Transverse colon (tissue), 4 donors: ENCODE measurements around the gene SPTBN2. TPM values are rescaled to one million over a fixed set of nuclear protein-coding genes. Genes with fewer than 3 reads are reported as not detected.
A peak's percentile ranks its signal among the peaks of the same experiment; 100 is the strongest.

Source experiments
- DNase-seq: peaks from one replicate; pipeline ENCODE4 v3.0.0-alpha.2; 2019
- H3K27ac ChIP-seq, 4 donors: fragments of 200-600 bp; sonication (generic); 2 replicates each; pipeline ENCODE4 v1.5.1; 2016 to 2018; ENCODE audit warnings: inconsistent platforms in 4 of 4
- H3K27me3 ChIP-seq: fragments of 200-600 bp; sonication (generic); 2 replicates; pipeline ENCODE4 v1.5.1; 2017; ENCODE audit warnings: inconsistent platforms
- H3K36me3 ChIP-seq, 4 donors: fragments of 200-600 bp; sonication (generic); 2 replicates each; pipeline ENCODE4 v1.5.1; 2017 to 2019; ENCODE audit warnings: inconsistent platforms in 4 of 4
- H3K4me1 ChIP-seq, 4 donors: fragments of 200-600 bp; sonication (generic); 2 replicates each; pipeline ENCODE4 v1.5.1; 2017 to 2020; ENCODE audit warnings: inconsistent platforms in 4 of 4
- H3K4me3 ChIP-seq, 4 donors: fragments of 200-600 bp; sonication (generic); 1 replicate in 1 of 4; 2 replicates in 3 of 4; pipeline versions ENCODE4 v1.5.1 to v1.6.1; 2017 to 2019; ENCODE audit warnings: inconsistent platforms in 4 of 4
- H3K9me3 ChIP-seq, 2 donors: fragments of 200-600 bp; sonication (generic); 2 replicates each; pipeline ENCODE4 v1.5.1; 2017 to 2019; ENCODE audit warnings: inconsistent platforms in 2 of 2
- EP300 ChIP-seq: sonication (generic); formaldehyde crosslinking; IDR thresholded peaks from one replicate; pipeline ENCODE4 v1.6.1; 2017; ENCODE audit warnings: antibody characterized with exemption, low read depth
- POLR2A ChIP-seq: fragments of 450-650 bp; IDR thresholded peaks from one replicate; pipeline ENCODE4 v1.6.1; 2016; ENCODE audit warnings: antibody characterized with exemption, mild to moderate bottlenecking, moderate library complexity
- POLR2AphosphoS5 ChIP-seq, 3 donors: sonication (generic); formaldehyde crosslinking; IDR thresholded peaks; one replicate each; pipeline ENCODE4 v1.6.1; 2016; ENCODE audit warnings: antibody characterized with exemption in 3 of 3
- WGBS, 2 donors: methylation state at CpG; one replicate each; pipeline ENCODE4 v1.1.5; 2018; ENCODE audit warnings: low coverage in 1 of 2; 5-methylcytosine and 5-hydroxymethylcytosine counted together
- in situ Hi-C, 4 donors: fragments of 200-750 bp; cut with MboI; loops; one replicate each; pipeline versions ENCODE4 v1.15.0 to v1.15.1; 2017; ENCODE audit warnings: low sequenced_read_pairs in 3 of 4, low pct_ligation_motif_present in 1 of 4, low pct_unique_long_range_greater_than_20kb in 1 of 4
- intact Hi-C: fragments of 100-400 bp; cut with DNase I; formaldehyde crosslinking; loops from one replicate; pipeline ENCODE4 v1.15.1; 2023; ENCODE audit warnings: low total_unique reads
- total RNA-seq, 4 donors: library from RNA; depleted of rRNA; stranded (reverse); fragments of >200 nt; gene quantifications; one replicate each; pipeline ENCODE4 v1.1.0, GENCODE V29; 2016
- TF ChIP-seq, protein P1 (sequence below), 5 experiments: fragments of 200-600 bp in 3 of 5; fragments of 450-650 bp in 2 of 5; sonication (generic) in 3 of 5; IDR thresholded peaks; 1 replicate in 2 of 5; 2 replicates in 3 of 5; pipeline ENCODE4 v1.5.1; 2016 to 2017; ENCODE audit warnings: antibody characterized with exemption in 5 of 5, inconsistent platforms in 3 of 5, mild to moderate bottlenecking in 2 of 5, moderate library complexity in 1 of 5

Gene SPTBN2
- total RNA-seq, 4 donors from 2014 or later, result 0.75 to 2.2 (median 1.6) TPM

DNA sequence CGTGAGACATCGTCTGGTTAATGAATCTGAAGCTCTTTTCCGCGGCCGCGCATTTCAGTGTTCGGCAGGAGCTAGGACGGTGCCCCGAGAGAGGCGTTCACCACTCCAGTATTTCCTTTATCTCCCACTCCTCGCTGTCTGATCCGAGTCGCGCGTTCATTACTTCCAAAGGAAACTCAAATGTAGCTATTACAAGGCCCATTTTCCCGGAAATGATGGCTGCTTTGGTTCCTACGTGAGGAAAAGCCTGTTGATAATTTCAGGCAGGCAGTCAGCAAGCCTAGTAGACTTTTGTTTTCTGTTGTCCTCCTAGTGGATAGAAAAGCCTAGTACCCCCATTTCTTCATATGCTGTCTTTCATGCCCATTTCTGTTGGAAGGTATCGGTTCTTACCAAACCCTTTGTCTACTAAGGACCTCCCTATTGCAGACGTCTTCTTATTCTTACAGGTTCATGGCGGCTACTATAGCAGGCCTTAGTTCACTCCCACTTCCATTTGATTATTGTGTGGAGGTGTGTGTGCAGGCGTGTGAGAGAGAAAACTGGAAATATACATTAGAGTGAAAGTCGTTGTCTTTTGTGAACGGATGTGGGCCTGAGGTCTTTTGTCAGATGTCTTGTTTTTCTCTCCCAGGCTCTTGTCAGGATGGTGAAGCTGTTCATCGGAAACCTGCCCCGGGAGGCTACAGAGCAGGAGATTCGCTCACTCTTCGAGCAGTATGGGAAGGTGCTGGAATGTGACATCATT is 89.8 kb downstream of the SPTBN2 start:
- Histone ChIP-seq H3K4me1 (peaks cover 26 to 66% (median 53%) of the 10 kb centered on the region in 4 donors), H3K9me3 (no peaks in the 10 kb centered on the region), H3K36me3 (peaks cover 0 to 27% (median 13%) of the 10 kb centered on the region in 4 donors), H3K4me3 (peak overlapping the region; percentile 56 to 88 (median 64)), H3K27me3 (no peaks in the 10 kb centered on the region), H3K27ac (peak overlapping the region; percentile 90 to 94 (median 92))
- intact Hi-C loops (loop anchor here (10.0 kb wide), 1 partner anchor 636 kb away; no protein-coding TSS in a partner anchor), in situ Hi-C loops (no loop called here)
- TF ChIP-seq, protein P1, sequence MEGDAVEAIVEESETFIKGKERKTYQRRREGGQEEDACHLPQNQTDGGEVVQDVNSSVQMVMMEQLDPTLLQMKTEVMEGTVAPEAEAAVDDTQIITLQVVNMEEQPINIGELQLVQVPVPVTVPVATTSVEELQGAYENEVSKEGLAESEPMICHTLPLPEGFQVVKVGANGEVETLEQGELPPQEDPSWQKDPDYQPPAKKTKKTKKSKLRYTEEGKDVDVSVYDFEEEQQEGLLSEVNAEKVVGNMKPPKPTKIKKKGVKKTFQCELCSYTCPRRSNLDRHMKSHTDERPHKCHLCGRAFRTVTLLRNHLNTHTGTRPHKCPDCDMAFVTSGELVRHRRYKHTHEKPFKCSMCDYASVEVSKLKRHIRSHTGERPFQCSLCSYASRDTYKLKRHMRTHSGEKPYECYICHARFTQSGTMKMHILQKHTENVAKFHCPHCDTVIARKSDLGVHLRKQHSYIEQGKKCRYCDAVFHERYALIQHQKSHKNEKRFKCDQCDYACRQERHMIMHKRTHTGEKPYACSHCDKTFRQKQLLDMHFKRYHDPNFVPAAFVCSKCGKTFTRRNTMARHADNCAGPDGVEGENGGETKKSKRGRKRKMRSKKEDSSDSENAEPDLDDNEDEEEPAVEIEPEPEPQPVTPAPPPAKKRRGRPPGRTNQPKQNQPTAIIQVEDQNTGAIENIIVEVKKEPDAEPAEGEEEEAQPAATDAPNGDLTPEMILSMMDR (IDR thresholded peaks at IDR 0.05), result peak in 2 of 5 experiments; percentile 9 to 15
- no peak for TF ChIP-seq POLR2AphosphoS5 (IDR thresholded peaks at IDR 0.05)
- DNase-seq, result peak; percentile 20
- 2 to 6% methylated on average over 11 to 27 of the region's 27 CpGs for WGBS, 2 donors

DNA sequence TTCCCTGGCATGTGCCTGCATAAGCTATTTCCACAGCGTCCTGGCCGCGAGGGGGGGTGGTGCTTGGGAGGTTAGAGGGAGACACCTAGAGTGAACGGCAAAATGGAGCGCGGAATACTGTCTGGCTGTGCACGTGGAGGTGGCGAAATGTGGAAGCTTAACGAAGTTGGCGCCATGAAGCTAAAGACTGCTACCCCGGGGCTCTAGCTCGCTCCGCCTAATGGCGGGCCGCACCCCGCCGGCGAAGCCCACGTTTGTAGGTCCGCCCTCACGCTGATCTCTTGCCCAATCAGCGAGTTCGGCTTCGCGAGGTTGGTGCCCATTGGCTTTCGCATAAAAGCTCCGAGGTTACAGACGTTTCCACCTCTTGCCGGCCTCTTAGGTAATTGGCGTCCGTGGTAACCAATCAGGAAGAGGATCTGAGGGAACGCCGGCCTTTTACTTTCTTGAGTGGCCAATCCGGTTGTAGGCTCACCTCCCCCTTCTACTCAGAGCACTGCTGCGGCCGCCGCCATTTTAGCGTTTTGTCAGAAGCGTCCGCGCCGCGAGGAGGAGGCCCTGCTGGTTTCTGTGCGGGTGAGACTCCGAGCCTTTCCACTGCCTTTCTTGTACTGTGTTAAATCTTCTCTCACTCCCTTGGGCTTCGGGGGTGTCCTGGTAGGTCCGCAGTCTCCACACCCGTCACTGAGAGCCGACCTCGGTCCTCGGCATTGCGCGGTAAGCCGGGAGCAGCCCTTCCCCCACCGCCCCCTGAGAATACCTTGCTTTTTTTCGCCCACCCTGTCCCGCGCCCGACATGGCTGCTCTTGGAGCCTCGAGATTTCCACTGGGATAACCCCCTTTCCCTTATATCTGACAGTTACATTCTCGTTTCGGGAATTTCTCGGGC is 90.6 kb downstream of the SPTBN2 start, which contains the start of gene RBM4:
Gene RBM4 (plus strand): TSS at position 527 of the 889 bp plus-strand sequence. CDS start 1,009 bp downstream, outside the sequence.
- H3K4me3 ChIP-seq, result peak within 1 kb of the TSS; percentile 56 to 88 (median 64)
- 1 to 3% methylated on average over 6 to 62 of the region's 63 CpGs for WGBS, 2 donors
- peaks cover 21 to 58% (median 47%) of the 10 kb centered on the region in 4 donors for H3K4me1 ChIP-seq
- no peaks in the 10 kb centered on the region for H3K27me3 ChIP-seq
- intact Hi-C loops, result loop anchor here (10.0 kb wide), 1 partner anchor 636 kb away; no protein-coding TSS in a partner anchor
- H3K27ac ChIP-seq, result peak within 1 kb of the TSS; percentile 90 to 94 (median 92)
- H3K9me3 ChIP-seq, result no peaks in the 10 kb centered on the region
- in situ Hi-C loops, result no loop called here
- peak; percentile 98 for DNase-seq
- TF ChIP-seq, protein P1 (IDR thresholded peaks at IDR 0.05), result peak in 3 of 5 experiments; percentile 11 to 32 (median 25)
- no peak for TF ChIP-seq EP300
- TF ChIP-seq POLR2AphosphoS5 (IDR thresholded peaks at IDR 0.05), result peak; percentile 95 to 97 (median 97)
- peak; percentile 94 for TF ChIP-seq POLR2A
- peaks cover 0 to 19% (median 7%) of the 10 kb centered on the region in 4 donors for H3K36me3 ChIP-seq

DNA sequence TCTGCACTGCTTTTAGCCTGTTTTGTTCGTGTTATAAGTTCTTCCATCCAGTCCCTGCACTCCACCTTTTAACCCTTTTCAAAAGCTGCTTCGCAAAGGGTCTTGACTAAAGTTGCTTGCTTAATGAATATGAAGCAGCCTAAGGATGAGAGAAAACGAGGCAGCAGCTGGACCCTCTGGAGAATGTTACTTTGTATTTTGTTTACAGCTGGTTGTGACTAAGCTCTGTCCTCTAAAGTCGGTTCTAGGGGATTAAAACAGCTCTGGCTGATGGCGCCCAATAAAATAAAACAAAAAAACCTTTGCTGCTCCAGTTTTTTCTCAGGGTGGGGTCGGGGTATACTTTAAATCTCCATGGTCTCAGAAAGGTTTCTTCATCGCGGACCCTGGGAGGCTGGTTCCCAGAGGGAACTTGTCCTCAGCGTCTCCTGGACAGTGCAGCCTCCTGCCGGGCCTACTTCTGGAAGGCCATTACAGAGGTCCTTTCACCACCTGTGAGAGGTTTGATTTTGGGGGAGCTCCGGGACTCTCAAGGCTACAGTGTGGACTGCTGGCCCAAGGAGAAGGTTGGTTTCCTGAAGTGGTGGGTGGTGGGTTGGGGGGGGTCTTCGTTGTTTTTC is 91.3 kb downstream of the SPTBN2 start:
- H3K27ac ChIP-seq, result peak overlapping the region; percentile 89 to 94 (median 90)
- peaks cover 21 to 55% (median 41%) of the 10 kb centered on the region in 4 donors for H3K4me1 ChIP-seq
- no peaks in the 10 kb centered on the region for H3K27me3 ChIP-seq
- intact Hi-C loops, result loop anchor here (10.0 kb wide), 1 partner anchor 637 kb away; no protein-coding TSS in a partner anchor
- H3K36me3 ChIP-seq, result peaks cover 0 to 17% (median 4%) of the 10 kb centered on the region in 4 donors
- WGBS, 2 donors, result 41 to 65% methylated on average over 5 to 12 of the region's 12 CpGs
- no peaks in the 10 kb centered on the region for H3K9me3 ChIP-seq
- H3K4me3 ChIP-seq, result peak overlapping the region; percentile 36 to 88 (median 62)
- TF ChIP-seq POLR2AphosphoS5 (IDR thresholded peaks at IDR 0.05), result no peak
- TF ChIP-seq, protein P1 (IDR thresholded peaks at IDR 0.05), result no peak
- TF ChIP-seq POLR2A, result no peak
- no peak for TF ChIP-seq EP300
- no peak for DNase-seq
- in situ Hi-C loops, result no loop called here
